ENCODE data around the gene XIAP.
"Not testable (repeated sequence)": the region's sequence is repeated elsewhere in the genome, so short reads cannot be mapped to it uniquely, and the experiment has no call there.

XIAP gene

GRCh38 chrX:123876844-123877243, 17.0 kb downstream of the XIAP start:
- no peak for DNase-seq

- DNase-seq: no peak
Observed at GRCh38 chrX:123878252-123878721, 18.4 kb downstream of the XIAP start.

GRCh38 chrX:123881330-123881729, 21.5 kb downstream of the XIAP start:
- DNase-seq: no peak

- DNase-seq: no peak
Observed at GRCh38 chrX:123882391-123882790, 22.5 kb downstream of the XIAP start.

- DNase-seq: no peak
Observed at GRCh38 chrX:123884809-123885408, 25.1 kb downstream of the XIAP start.

- no peak for DNase-seq
Observed at GRCh38 chrX:123899701-123900100, 39.8 kb downstream of the XIAP start.

- not testable (repeated sequence) for DNase-seq
Observed at GRCh38 chrX:123903261-123903660, 43.4 kb downstream of the XIAP start.

- DNase-seq: no peak
Observed at GRCh38 chrX:123905332-123905731, 45.5 kb downstream of the XIAP start.

GRCh38 chrX:123906557-123907316, 46.9 kb downstream of the XIAP start:
- DNase-seq: no peak

- no peak for DNase-seq
Observed at GRCh38 chrX:123909523-123909922, 49.7 kb downstream of the XIAP start.

- no peak for DNase-seq
Observed at GRCh38 chrX:123917069-123917468, 57.2 kb downstream of the XIAP start.

GRCh38 chrX:123918106-123918721, 58.4 kb downstream of the XIAP start:
- DNase-seq: no peak

GRCh38 chrX:123920105-123920785, 60.4 kb downstream of the XIAP start:
- no peak for DNase-seq

- no peak for DNase-seq
Observed at GRCh38 chrX:123923211-123923610, 63.4 kb downstream of the XIAP start.

- DNase-seq: no peak
Observed at GRCh38 chrX:123924186-123924585, 64.3 kb downstream of the XIAP start.

- no peak for DNase-seq
Observed at GRCh38 chrX:123927845-123928244, 68.0 kb downstream of the XIAP start.

GRCh38 chrX:123932055-123932454, 72.2 kb downstream of the XIAP start:
- not testable (repeated sequence) for DNase-seq

- no peak for DNase-seq
Observed at GRCh38 chrX:123943074-123943473, 83.2 kb downstream of the XIAP start.

- no peak for DNase-seq
Observed at GRCh38 chrX:123943488-123943887, 83.6 kb downstream of the XIAP start.

- no peak for DNase-seq
Observed at GRCh38 chrX:123949846-123950245, 90.0 kb downstream of the XIAP start.

GRCh38 chrX:123959281-123960063, 99.6 kb downstream of the XIAP start:
- DNase-seq: peak; percentile 41

GRCh38 chrX:123960956-123961267, 101.1 kb downstream of the XIAP start:
- no peak for DNase-seq

All from left hindlimb (tissue), 1 donor.